Measurements from ENCODE around the gene BPGM. TPM values are rescaled to one million over a fixed set of nuclear protein-coding genes. Genes with fewer than 3 reads are reported as not detected.

The BPGM gene
- 22.9 TPM for polyA plus RNA-seq (2013, experiment 1 of 4)
- 27.2 TPM for polyA plus RNA-seq (2013, experiment 2 of 4)
- polyA plus RNA-seq (2013, experiment 3 of 4) = 22.8 TPM
- polyA plus RNA-seq (2013, experiment 4 of 4) = 24.2 TPM

GRCh38 chr7:134646425-134647305, at the start of gene BPGM:
Gene BPGM (plus strand): TSS chr7:134646853. CDS start chr7:134661508, 14,655 bp downstream.
- Histone ChIP-seq H3K36me3 (ENCODE audit: control insufficient read depth, insufficient read depth, low read length) (no peaks in the 10 kb centered on the region), H3K9me3 (ENCODE audit: control insufficient read depth, low read length) (no peaks in the 10 kb centered on the region), H3K27ac (ENCODE audit: insufficient read depth, low read depth, low read length, poor library complexity, severe bottlenecking) (no peak within 1 kb of the TSS), H3K4me3 (ENCODE audit: insufficient read depth, low read depth, low read length) (peak within 1 kb of the TSS; percentile 80), H3K27me3 (ENCODE audit: control insufficient read depth, insufficient read depth, low read length, poor library complexity, severe bottlenecking) (no peaks in the 10 kb centered on the region), H3K4me1 (ENCODE audit: control insufficient read depth, insufficient read depth, low read length) (peaks cover 6% of the 10 kb centered on the region)
- WGBS, 2 experiments = 0% methylated on average over 36 of the region's 36 CpGs

- no peak overlapping the region for H3K4me3 ChIP-seq (ENCODE audit: insufficient read depth, low read depth, low read length)
- 68 to 82% methylated on average over 6 of the region's 6 CpGs for WGBS, 2 experiments
- no peaks in the 10 kb centered on the region for H3K36me3 ChIP-seq (ENCODE audit: control insufficient read depth, insufficient read depth, low read length)
- no peaks in the 10 kb centered on the region for H3K9me3 ChIP-seq (ENCODE audit: control insufficient read depth, low read length)
- no peak overlapping the region for H3K27ac ChIP-seq (ENCODE audit: insufficient read depth, low read depth, low read length, poor library complexity, severe bottlenecking)
- H3K27me3 ChIP-seq (ENCODE audit: control insufficient read depth, insufficient read depth, low read length, poor library complexity, severe bottlenecking) = no peaks in the 10 kb centered on the region
- no peaks in the 10 kb centered on the region for H3K4me1 ChIP-seq (ENCODE audit: control insufficient read depth, insufficient read depth, low read length)
Measured at GRCh38 chr7:134599371-134599770, 47.3 kb upstream of the BPGM start.

GRCh38 chr7:134601459-134601858, 45.2 kb upstream of the BPGM start:
- H3K4me1 ChIP-seq (ENCODE audit: control insufficient read depth, insufficient read depth, low read length) = no peaks in the 10 kb centered on the region
- WGBS, 2 experiments = 72 to 74% methylated on average over 4 of the region's 4 CpGs
- no peaks in the 10 kb centered on the region for H3K9me3 ChIP-seq (ENCODE audit: control insufficient read depth, low read length)
- no peak overlapping the region for H3K4me3 ChIP-seq (ENCODE audit: insufficient read depth, low read depth, low read length)
- peaks cover 2% of the 10 kb centered on the region for H3K27me3 ChIP-seq (ENCODE audit: control insufficient read depth, insufficient read depth, low read length, poor library complexity, severe bottlenecking)
- H3K27ac ChIP-seq (ENCODE audit: insufficient read depth, low read depth, low read length, poor library complexity, severe bottlenecking) = no peak overlapping the region
- H3K36me3 ChIP-seq (ENCODE audit: control insufficient read depth, insufficient read depth, low read length) = no peaks in the 10 kb centered on the region

GRCh38 chr7:134602881-134603451, 43.7 kb upstream of the BPGM start:
- Histone ChIP-seq H3K4me3 (ENCODE audit: insufficient read depth, low read depth, low read length) (no peak overlapping the region), H3K36me3 (ENCODE audit: control insufficient read depth, insufficient read depth, low read length) (no peaks in the 10 kb centered on the region)

GRCh38 chr7:134605978-134606923, 40.4 kb upstream of the BPGM start:
- no peaks in the 10 kb centered on the region for H3K36me3 ChIP-seq (ENCODE audit: control insufficient read depth, insufficient read depth, low read length)
- no peaks in the 10 kb centered on the region for H3K4me1 ChIP-seq (ENCODE audit: control insufficient read depth, insufficient read depth, low read length)
- peaks cover 8% of the 10 kb centered on the region for H3K27me3 ChIP-seq (ENCODE audit: control insufficient read depth, insufficient read depth, low read length, poor library complexity, severe bottlenecking)
- H3K9me3 ChIP-seq (ENCODE audit: control insufficient read depth, low read length) = no peaks in the 10 kb centered on the region
- WGBS, 2 experiments = 42 to 43% methylated on average over 11 to 12 of the region's 14 CpGs
- no peak overlapping the region for H3K27ac ChIP-seq (ENCODE audit: insufficient read depth, low read depth, low read length, poor library complexity, severe bottlenecking)
- H3K4me3 ChIP-seq (ENCODE audit: insufficient read depth, low read depth, low read length) = no peak overlapping the region

More at GRCh38 chr7:134602881-134603451, 43.7 kb upstream of the BPGM start:
- Histone ChIP-seq H3K4me1 (ENCODE audit: control insufficient read depth, insufficient read depth, low read length) (no peaks in the 10 kb centered on the region), H3K9me3 (ENCODE audit: control insufficient read depth, low read length) (no peaks in the 10 kb centered on the region), H3K27me3 (ENCODE audit: control insufficient read depth, insufficient read depth, low read length, poor library complexity, severe bottlenecking) (peaks cover 8% of the 10 kb centered on the region), H3K27ac (ENCODE audit: insufficient read depth, low read depth, low read length, poor library complexity, severe bottlenecking) (no peak overlapping the region)
- 92% methylated on average over 11 of the region's 11 CpGs for WGBS, 2 experiments

- H3K27me3 ChIP-seq (ENCODE audit: control insufficient read depth, insufficient read depth, low read length, poor library complexity, severe bottlenecking) = peaks cover 4% of the 10 kb centered on the region
- H3K4me1 ChIP-seq (ENCODE audit: control insufficient read depth, insufficient read depth, low read length) = no peaks in the 10 kb centered on the region
- H3K9me3 ChIP-seq (ENCODE audit: control insufficient read depth, low read length) = no peaks in the 10 kb centered on the region
- no peak overlapping the region for H3K4me3 ChIP-seq (ENCODE audit: insufficient read depth, low read depth, low read length)
- H3K27ac ChIP-seq (ENCODE audit: insufficient read depth, low read depth, low read length, poor library complexity, severe bottlenecking) = no peak overlapping the region
- 94% methylated on average over 5 to 6 of the region's 6 CpGs for WGBS, 2 experiments
- H3K36me3 ChIP-seq (ENCODE audit: control insufficient read depth, insufficient read depth, low read length) = no peaks in the 10 kb centered on the region
Measured at GRCh38 chr7:134611611-134612151, 35.0 kb upstream of the BPGM start.

- Histone ChIP-seq H3K27me3 (ENCODE audit: control insufficient read depth, insufficient read depth, low read length, poor library complexity, severe bottlenecking) (peaks cover 1% of the 10 kb centered on the region), H3K4me1 (ENCODE audit: control insufficient read depth, insufficient read depth, low read length) (no peaks in the 10 kb centered on the region), H3K36me3 (ENCODE audit: control insufficient read depth, insufficient read depth, low read length) (no peaks in the 10 kb centered on the region), H3K9me3 (ENCODE audit: control insufficient read depth, low read length) (no peaks in the 10 kb centered on the region), H3K4me3 (ENCODE audit: insufficient read depth, low read depth, low read length) (no peak overlapping the region), H3K27ac (ENCODE audit: insufficient read depth, low read depth, low read length, poor library complexity, severe bottlenecking) (no peak overlapping the region)
- WGBS, 2 experiments = 89 to 93% methylated on average over 2 of the region's 2 CpGs
Measured at GRCh38 chr7:134612197-134612596, 34.5 kb upstream of the BPGM start.

GRCh38 chr7:134613623-134614347, 32.9 kb upstream of the BPGM start:
- WGBS, 2 experiments = 92 to 98% methylated on average over 3 of the region's 3 CpGs
- Histone ChIP-seq H3K27me3 (ENCODE audit: control insufficient read depth, insufficient read depth, low read length, poor library complexity, severe bottlenecking) (no peaks in the 10 kb centered on the region), H3K4me1 (ENCODE audit: control insufficient read depth, insufficient read depth, low read length) (no peaks in the 10 kb centered on the region), H3K27ac (ENCODE audit: insufficient read depth, low read depth, low read length, poor library complexity, severe bottlenecking) (no peak overlapping the region), H3K36me3 (ENCODE audit: control insufficient read depth, insufficient read depth, low read length) (no peaks in the 10 kb centered on the region), H3K4me3 (ENCODE audit: insufficient read depth, low read depth, low read length) (no peak overlapping the region), H3K9me3 (ENCODE audit: control insufficient read depth, low read length) (no peaks in the 10 kb centered on the region)

GRCh38 chr7:134616611-134617010, 30.0 kb upstream of the BPGM start:
- H3K27me3 ChIP-seq (ENCODE audit: control insufficient read depth, insufficient read depth, low read length, poor library complexity, severe bottlenecking) = no peaks in the 10 kb centered on the region
- no peak overlapping the region for H3K4me3 ChIP-seq (ENCODE audit: insufficient read depth, low read depth, low read length)
- H3K27ac ChIP-seq (ENCODE audit: insufficient read depth, low read depth, low read length, poor library complexity, severe bottlenecking) = no peak overlapping the region
- 82 to 83% methylated on average over 2 of the region's 2 CpGs for WGBS, 2 experiments
- H3K9me3 ChIP-seq (ENCODE audit: control insufficient read depth, low read length) = no peaks in the 10 kb centered on the region
- H3K4me1 ChIP-seq (ENCODE audit: control insufficient read depth, insufficient read depth, low read length) = no peaks in the 10 kb centered on the region
- no peaks in the 10 kb centered on the region for H3K36me3 ChIP-seq (ENCODE audit: control insufficient read depth, insufficient read depth, low read length)

Measured in ectodermal cell (in vitro differentiated cells).